Umbilical cord (tissue), 2 donors: ENCODE data around the gene GYS2. TPM values are rescaled to one million over a fixed set of nuclear protein-coding genes. Genes with fewer than 3 reads are reported as not detected.

ENCODE experiments used
- DNase-seq: peaks from one replicate; pipeline ENCODE4 v3.0.0-alpha.2; 2015; ENCODE audit warnings: low spot score
- total RNA-seq: library from RNA; depleted of rRNA; stranded (reverse); fragments of >200 nt; gene quantifications from one replicate; pipeline ENCODE4 v1.2.3, GENCODE V29; 2014; ENCODE audit warnings: low replicate concordance; ENCODE audit not compliant: insufficient read depth

GYS2 gene
- total RNA-seq, 1 donor from 2014 or later, result 0.48 TPM

DNA sequence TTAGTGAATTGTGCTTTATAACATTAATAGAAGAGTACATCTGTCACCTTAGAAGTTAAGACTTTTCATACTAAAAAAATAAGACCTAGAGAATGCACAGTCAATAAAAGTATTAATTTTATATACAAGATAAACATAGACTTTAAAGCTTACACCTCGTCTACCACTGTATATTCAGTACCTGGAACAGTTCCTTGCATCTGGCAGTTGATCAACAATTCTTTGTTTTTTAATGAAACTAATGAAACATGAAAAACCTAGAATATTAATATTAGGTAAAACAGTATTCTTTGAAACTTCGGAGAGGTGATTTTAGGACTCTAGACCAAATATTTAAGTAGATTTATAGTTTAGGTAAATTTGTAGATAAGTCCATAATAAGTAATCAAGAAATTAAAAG, 98.8 kb downstream of the GYS2 start:
- no peak for DNase-seq

DNA sequence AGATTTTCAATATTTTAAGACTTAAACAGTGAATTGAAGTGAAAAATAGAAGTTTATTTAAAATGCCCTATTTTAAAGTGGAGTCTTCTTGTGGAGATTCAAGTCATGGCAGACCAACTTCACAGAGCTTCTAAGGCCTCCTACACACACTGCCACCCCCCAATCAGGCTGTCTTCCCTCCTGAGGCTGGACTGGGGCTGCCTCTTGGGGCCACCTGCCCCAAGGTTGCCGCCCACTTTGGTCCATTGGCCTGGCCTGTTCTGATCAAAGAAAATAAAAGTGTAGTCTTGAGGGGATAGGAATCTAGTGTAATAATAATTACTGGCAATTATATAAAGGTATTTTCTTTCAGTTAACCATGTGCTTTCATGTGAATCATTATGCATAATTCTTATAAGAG, 101.8 kb downstream of the GYS2 start:
- no peak for DNase-seq

DNA sequence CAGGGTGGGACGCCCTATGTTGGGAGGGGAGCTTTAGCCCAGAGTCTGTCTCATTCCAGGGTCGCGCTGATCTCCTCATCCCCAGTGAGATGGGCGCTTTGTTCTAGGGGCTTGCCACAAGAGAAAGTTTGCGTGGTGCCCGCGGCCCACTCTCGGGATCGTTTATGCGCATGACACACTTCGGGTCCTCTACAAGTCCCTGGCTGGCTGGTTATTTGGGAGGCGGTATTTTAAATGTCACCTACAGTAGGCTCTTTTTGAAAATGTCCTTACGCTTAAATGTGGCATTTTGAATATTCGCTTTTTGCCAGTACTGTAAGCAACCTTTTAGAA, 102.5 kb downstream of the GYS2 start:
- peak; percentile 34 for DNase-seq

DNA sequence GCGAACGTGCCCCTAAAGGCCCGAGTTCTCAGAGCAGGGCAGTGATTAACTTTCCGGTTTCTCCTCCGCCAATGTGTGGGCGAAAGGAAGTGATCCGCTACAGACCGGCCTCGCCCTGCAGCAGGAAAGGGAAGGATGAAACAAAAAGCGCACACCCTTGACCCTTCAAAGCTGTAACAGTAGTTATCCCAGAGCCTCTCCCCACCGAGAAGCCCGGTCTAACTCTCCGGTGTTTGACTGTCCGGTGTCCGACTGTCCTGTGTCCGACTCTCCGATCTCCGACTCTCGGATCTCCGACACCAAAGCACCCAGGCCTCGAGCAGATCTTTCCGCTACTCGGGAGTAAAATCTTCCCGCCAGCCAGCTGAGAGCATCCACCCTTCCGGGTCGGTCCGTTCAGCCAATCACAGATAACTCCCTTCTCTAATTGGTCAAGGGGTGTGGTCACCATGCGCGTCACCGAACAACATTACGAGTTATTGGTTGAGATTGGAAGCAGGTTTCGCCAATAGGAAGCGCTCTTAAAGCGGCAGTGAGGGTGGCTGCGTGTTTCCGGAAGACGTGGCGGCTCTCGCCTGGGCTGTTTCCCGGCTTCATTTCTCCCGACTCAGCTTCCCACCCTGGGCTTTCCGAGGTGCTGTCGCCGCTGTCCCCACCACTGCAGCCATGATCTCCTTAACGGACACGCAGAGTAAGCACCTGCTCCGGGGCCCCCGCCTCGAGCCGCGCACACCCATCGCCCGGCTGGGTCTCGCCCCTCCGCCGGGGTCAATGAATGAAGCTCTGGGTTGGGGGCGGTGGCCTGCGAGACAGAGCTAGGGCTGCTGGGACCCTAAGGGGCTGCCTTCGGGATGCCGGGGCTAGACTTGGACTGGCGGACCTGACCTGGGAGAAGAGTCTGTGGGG, 103.1 kb downstream of the GYS2 start, which contains the start of the genes GOLT1B and RECQL:
TSS of gene GOLT1B (plus strand) at position 532 of the 906 bp plus-strand sequence. CDS start at position 667, 135 bp downstream.
TSS of gene RECQL (minus strand) at position 378 of the 906 bp plus-strand sequence. CDS start 2,065 bp downstream, outside the sequence.
- peak; percentile 99 for DNase-seq

DNA sequence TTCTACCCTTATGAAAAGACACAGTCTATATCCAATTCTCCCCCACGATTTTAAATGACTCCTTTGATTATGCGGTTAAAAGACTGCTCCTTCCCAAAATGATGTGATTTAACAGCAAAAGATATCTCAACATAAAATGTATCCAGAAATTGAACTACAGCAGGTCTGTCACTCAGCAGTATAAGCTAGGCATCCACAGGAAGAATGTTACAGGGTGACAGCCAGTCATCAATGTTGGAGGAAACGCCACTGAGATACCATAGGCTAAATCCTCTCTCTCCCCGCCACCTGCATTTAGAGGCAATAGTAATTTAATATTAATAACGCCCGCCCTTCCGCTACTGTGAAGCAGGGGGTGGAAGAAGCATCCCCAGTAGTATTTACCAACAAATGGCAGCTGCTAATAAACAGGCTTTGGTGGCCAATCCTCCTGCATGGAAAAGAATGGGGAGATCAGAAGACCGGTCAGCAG, 103.8 kb downstream of the GYS2 start:
- DNase-seq, result no peak

DNA sequence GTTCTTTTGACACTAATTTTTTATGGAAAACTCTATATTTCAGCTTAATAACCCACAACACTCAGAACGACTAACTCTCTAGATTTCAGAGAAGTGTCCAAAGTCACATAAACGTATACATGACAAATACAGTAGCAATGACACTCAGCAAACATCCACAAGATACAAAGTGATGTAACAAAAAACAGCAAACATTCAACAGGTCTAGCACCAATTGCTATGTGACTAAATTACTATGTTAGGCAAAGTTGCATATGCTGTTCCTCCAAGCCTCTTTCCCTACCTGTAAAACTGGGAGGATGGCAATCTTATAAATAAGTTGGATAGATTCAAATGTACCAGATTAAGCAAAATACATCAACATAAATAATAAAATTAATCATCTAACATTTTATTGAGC, 104.9 kb downstream of the GYS2 start:
- DNase-seq, result no peak

Other genes starting within 250 kb of the GYS2 start
- gene IAPP, start 231.9 kb downstream of the GYS2 start, total RNA-seq, result 1.4 TPM
- 21.4 TPM for gene PYROXD1, start 167.2 kb downstream of the GYS2 start, total RNA-seq
- gene RECQL, start 103.2 kb downstream of the GYS2 start, total RNA-seq, result 49.1 TPM
- 48.6 TPM for gene GOLT1B, start 103.1 kb downstream of the GYS2 start, total RNA-seq
- 7.7 TPM for gene SPX, start 78.6 kb downstream of the GYS2 start, total RNA-seq
- 140 TPM for gene LDHB, start 53.0 kb upstream of the GYS2 start, total RNA-seq
- gene KCNJ8, start 169.9 kb upstream of the GYS2 start, total RNA-seq, result 13.7 TPM